H1 (cell line): ENCODE measurements around the gene LONP2.

Source experiments
- CEBPB ChIP-seq: IDR thresholded peaks from 2 replicates; pipeline ENCODE4 v1.6.1; 2012; ENCODE audit warnings: low read depth, low read length
- CTCF ChIP-seq, 3 experiments: IDR thresholded peaks; 1 replicate in 2 of 3; 2 replicates in 1 of 3; pipeline versions ENCODE4 v1.5.1 to v1.6.1; 2011; ENCODE audit warnings: low read length in 3 of 3, mild to moderate bottlenecking in 3 of 3, inconsistent platforms in 2 of 3, low read depth in 1 of 3, moderate library complexity in 1 of 3; ENCODE audit not compliant: insufficient read depth in 1 of 3; ENCODE audit errors: control extremely low read depth in 1 of 3
- EP300 ChIP-seq, 2 experiments: IDR thresholded peaks; 1 replicate in 1 of 2; 2 replicates in 1 of 2; pipeline ENCODE4 v1.6.1; 2011 to 2012; ENCODE audit warnings: low read depth in 2 of 2, low read length in 2 of 2, mild to moderate bottlenecking in 2 of 2, borderline replicate concordance in 1 of 2, inconsistent platforms in 1 of 2, moderate library complexity in 1 of 2
- EZH2 ChIP-seq: fragments of 200-600 bp; sonication (generic); IDR thresholded peaks from 2 replicates; pipeline ENCODE4 v1.7.1; 2012; ENCODE audit warnings: low read depth, mild to moderate bottlenecking, moderate library complexity, low read length, inconsistent platforms; ENCODE audit not compliant: severe bottlenecking
- FOSL1 ChIP-seq: IDR thresholded peaks from 2 replicates; pipeline ENCODE4 v1.6.1; 2011; ENCODE audit warnings: mild to moderate bottlenecking, low read depth, low read length, moderate library complexity; ENCODE audit not compliant: insufficient read depth
- MAFK ChIP-seq: IDR thresholded peaks from 2 replicates; pipeline ENCODE4 v1.6.1; 2012; ENCODE audit warnings: low read depth, mild to moderate bottlenecking, improper control_type of control experiment, low read length
- POLR2A ChIP-seq, 2 experiments: IDR thresholded peaks; 1 replicate in 1 of 2; 2 replicates in 1 of 2; pipeline ENCODE4 v1.6.1; 2011; ENCODE audit warnings: low read depth in 2 of 2, low read length in 2 of 2, mild to moderate bottlenecking in 2 of 2; ENCODE audit errors: control extremely low read depth in 1 of 2
- RBBP5 ChIP-seq: IDR thresholded peaks from 2 replicates; pipeline ENCODE4 v1.7.1; 2012; ENCODE audit warnings: low read depth, mild to moderate bottlenecking, inconsistent platforms, low read length, moderate library complexity, borderline replicate concordance
- SIX5 ChIP-seq: IDR thresholded peaks from 2 replicates; pipeline ENCODE4 v1.6.1; 2011; ENCODE audit warnings: mild to moderate bottlenecking, low read depth, low read length
- SUZ12 ChIP-seq: fragments of 200-600 bp; sonication (generic); IDR thresholded peaks from 2 replicates; pipeline ENCODE4 v1.6.1; 2012; ENCODE audit warnings: mild to moderate bottlenecking, inconsistent platforms, low read length, moderate library complexity, mixed read lengths
- TBP ChIP-seq: IDR thresholded peaks from 2 replicates; pipeline ENCODE4 v1.6.1; 2011; ENCODE audit warnings: low read depth, low read length, improper control_type of control experiment
- TCF12 ChIP-seq: IDR thresholded peaks from 2 replicates; pipeline ENCODE4 v1.6.1; 2011; ENCODE audit warnings: low read depth, mild to moderate bottlenecking, low read length
- YY1 ChIP-seq: IDR thresholded peaks from 2 replicates; pipeline ENCODE4 v1.6.1; 2011; ENCODE audit warnings: low read depth, mild to moderate bottlenecking, low read length

DNA sequence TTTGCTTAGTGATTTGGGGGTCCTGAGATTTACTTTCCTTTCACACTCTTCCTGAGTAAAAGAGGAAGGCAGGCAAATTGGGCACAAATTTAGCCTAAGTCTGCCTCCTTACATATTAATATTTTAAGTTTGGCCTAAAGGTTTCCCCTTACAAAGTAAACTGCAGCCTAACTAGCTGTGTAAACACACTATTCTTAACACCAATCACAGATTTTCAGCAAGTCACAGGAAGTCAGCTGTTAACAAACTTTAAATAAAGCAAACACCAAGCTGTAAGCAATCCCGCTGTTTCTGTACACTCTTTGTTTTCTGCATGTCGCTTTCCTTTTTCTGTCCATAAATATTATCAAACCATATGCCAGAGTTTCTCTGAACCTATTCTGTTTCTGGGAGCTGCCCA, 48.4 kb downstream of the LONP2 start:
- TF ChIP-seq CTCF (IDR thresholded peaks at IDR 0.05; ENCODE audit: control extremely low read depth in 1 of 3, insufficient read depth in 1 of 3, low read depth in 1 of 3, low read length in 3 of 3): no peak
- no peak for TF ChIP-seq SIX5
- TF ChIP-seq SUZ12: no peak
- TF ChIP-seq RBBP5: no peak
- no peak for TF ChIP-seq YY1
- no peak for TF ChIP-seq POLR2A (IDR thresholded peaks at IDR 0.05; ENCODE audit: control extremely low read depth in 1 of 2, low read depth in 2 of 2, low read length in 2 of 2)
- TF ChIP-seq TBP: no peak
- TF ChIP-seq EP300 (IDR thresholded peaks at IDR 0.05; ENCODE audit: borderline replicate concordance in 1 of 2, low read depth in 2 of 2, low read length in 2 of 2): no peak
- TF ChIP-seq MAFK: no peak
- no peak for TF ChIP-seq EZH2
- no peak for TF ChIP-seq FOSL1
- TF ChIP-seq TCF12: no peak
- TF ChIP-seq CEBPB: no peak
